A549 (cell line): ENCODE results near the gene CLCF1. TPM values are rescaled to one million over a fixed set of nuclear protein-coding genes. Genes with fewer than 3 reads are reported as not detected.
A peak's percentile ranks its signal among the peaks of the same experiment; 100 is the strongest.

Source experiments
- ATAC-seq, 2 experiments: fragments of 200-7000 bp in 1 of 2; fragments of >200 bp in 1 of 2; cut with Nextera tagmentation in 1 of 2; cut with Tn5 transposase in 1 of 2; 3 replicates each; pipeline versions ENCODE4 v1.8.0 to v1.9.1; 2018 to 2020; ENCODE audit warnings: mild to moderate bottlenecking in 1 of 2, moderate library complexity in 1 of 2
- CTCF ChIA-PET: fragments of 300-600 bp; sonication (Branson Sonifier 250); formaldehyde crosslinking; extraction: SDS; loops from one replicate; lab custom pipeline; 2021; ENCODE audit warnings: antibody characterized with exemption, inconsistent platforms; lab: Yijun Ruan, JAX
- POLR2A ChIA-PET: fragments of 350-600 bp; formaldehyde crosslinking; extraction: SDS; loops from one replicate; lab custom pipeline; 2021; ENCODE audit warnings: antibody characterized with exemption, inconsistent platforms; lab: Yijun Ruan, JAX
- DNase-seq, 2 experiments: peaks; one replicate each; pipeline versions ENCODE4 v3.0.0 to v3.0.0-alpha.2; 2011 to 2016; ENCODE audit warnings: low read depth in 1 of 2, low spot score in 1 of 2
- FAIRE-seq: peaks from 2 replicates; lab custom pipeline; 2011; peaks lifted over from hg19 to GRCh38; lab: Jason Lieb, UNC
- H3K27ac ChIP-seq, 2 experiments: fragments of >200 bp; sonication (Bioruptor Twin); formaldehyde crosslinking; 3 replicates each; pipeline ENCODE4 v1.5.1; 2016 to 2017
- H3K4me1 ChIP-seq: fragments of >200 bp; sonication (Bioruptor Twin); formaldehyde crosslinking; 3 replicates; pipeline ENCODE4 v1.6.1; 2016
- H3K4me2 ChIP-seq: fragments of >200 bp; sonication (Bioruptor Twin); formaldehyde crosslinking; 3 replicates; pipeline ENCODE4 v1.6.1; 2016
- H3K4me3 ChIP-seq: fragments of >200 bp; sonication (Bioruptor Twin); formaldehyde crosslinking; 3 replicates; pipeline ENCODE4 v1.5.1; 2016
- H3K9me3 ChIP-seq: fragments of >200 bp; sonication (Bioruptor Twin); formaldehyde crosslinking; 3 replicates; pipeline ENCODE4 v1.6.1; 2016
- BHLHE40 ChIP-seq: IDR thresholded peaks from 2 replicates; pipeline ENCODE4 v1.6.1; 2012; ENCODE audit warnings: low read depth, low read length, inconsistent platforms
- CBX8 ChIP-seq: fragments of 200-600 bp; sonication (generic); IDR thresholded peaks from 2 replicates; pipeline ENCODE4 v1.6.1; 2016
- EHF ChIP-seq: fragments of 250-450 bp; sonication (Bioruptor Pico); IDR thresholded peaks from 2 replicates; pipeline ENCODE4 v1.5.0; 2020; ENCODE audit warnings: mild to moderate bottlenecking
- EHMT2 ChIP-seq: fragments of 200-600 bp; sonication (generic); IDR thresholded peaks from 2 replicates; pipeline ENCODE4 v1.6.1; 2016; ENCODE audit warnings: antibody characterized with exemption, low read depth, mild to moderate bottlenecking, moderate library complexity
- EP300 ChIP-seq, 2 experiments: fragments of >200 bp; sonication (Bioruptor Twin); formaldehyde crosslinking; IDR thresholded peaks; 2 replicates in 1 of 2; 3 replicates in 1 of 2; pipeline ENCODE4 v1.6.1; 2016 to 2017
- FOSL2 ChIP-seq, 2 experiments: fragments of 450-650 bp in 1 of 2; fragments of >200 bp in 1 of 2; sonication (Bioruptor Twin) in 1 of 2; formaldehyde crosslinking; IDR thresholded peaks; 2 replicates each; pipeline versions ENCODE4 v1.5.0 to v1.6.1; 2016 to 2020; ENCODE audit warnings: mild to moderate bottlenecking in 1 of 2, moderate library complexity in 1 of 2
- HOXA7 ChIP-seq: fragments of 250-450 bp; sonication (Bioruptor Pico); IDR thresholded peaks from 2 replicates; pipeline ENCODE4 v1.5.0; 2020; ENCODE audit warnings: mild to moderate bottlenecking, moderate library complexity
- KDM1A ChIP-seq: fragments of 200-600 bp; sonication (generic); IDR thresholded peaks from 2 replicates; pipeline ENCODE4 v1.6.1; 2016; ENCODE audit warnings: low read depth, mild to moderate bottlenecking
- PHF8 ChIP-seq: fragments of 200-600 bp; sonication (generic); IDR thresholded peaks from 2 replicates; pipeline ENCODE4 v1.6.1; 2016; ENCODE audit warnings: low read depth, mild to moderate bottlenecking, antibody characterized with exemption, moderate library complexity, borderline replicate concordance
- POLR2A ChIP-seq: IDR thresholded peaks from 2 replicates; pipeline ENCODE4 v1.6.1; 2012; ENCODE audit warnings: mild to moderate bottlenecking, low read length
- RAD21 ChIP-seq, 2 experiments: fragments of >200 bp in 1 of 2; sonication (Bioruptor Twin) in 1 of 2; formaldehyde crosslinking in 1 of 2; IDR thresholded peaks in 1 of 2; conservative IDR thresholded peaks in 1 of 2; 2 replicates in 1 of 2; 3 replicates in 1 of 2; pipeline ENCODE4 v1.6.1; 2012 to 2018; ENCODE audit warnings: inconsistent platforms in 1 of 2
- RCOR1 ChIP-seq: fragments of 150-350 bp; IDR thresholded peaks from 2 replicates; pipeline ENCODE4 v1.6.1; 2014; ENCODE audit warnings: antibody characterized with exemption, low read length, low read depth
- RFX5 ChIP-seq: fragments of 450-650 bp; IDR thresholded peaks from 2 replicates; pipeline ENCODE4 v1.7.1; 2014; ENCODE audit warnings: antibody characterized with exemption, mild to moderate bottlenecking, moderate library complexity
- SMC3 ChIP-seq: fragments of >200 bp; sonication (Bioruptor Twin); formaldehyde crosslinking; IDR thresholded peaks from 3 replicates; pipeline ENCODE4 v1.6.1; 2018; ENCODE audit warnings: inconsistent platforms
- SREBF2 ChIP-seq: fragments of 450-650 bp; IDR thresholded peaks from 2 replicates; pipeline ENCODE4 v1.6.1; 2014; ENCODE audit warnings: mild to moderate bottlenecking, moderate library complexity
- TFCP2L1 ChIP-seq: fragments of 250-450 bp; sonication (Bioruptor Pico); IDR thresholded peaks from 2 replicates; pipeline ENCODE4 v1.5.0; 2021; ENCODE audit warnings: mild to moderate bottlenecking
- WGBS: methylation state at CpG from one replicate; pipeline ENCODE4 v1.1.6; 2017; ENCODE audit errors: missing lambda C conversion rate; 5-methylcytosine and 5-hydroxymethylcytosine counted together
- polyA plus RNA-seq, 4 experiments: library from polyadenylated mRNA; depleted of rRNA in 3 of 4; stranded (reverse); fragments of >200 nt; fragmentation: RNase III in 1 of 4; extraction: RNeasy Plus Mini Kit Qiagen cat#74134 plus additional on column Dnase treatment in 1 of 4; gene quantifications; 2 replicates in 3 of 4; 3 replicates in 1 of 4; pipeline ENCODE4 v1.2.3, GENCODE V29; 2011 to 2017
- TF ChIP-seq, protein P1 (sequence below): IDR thresholded peaks from 2 replicates; pipeline ENCODE4 v1.6.1; 2012; ENCODE audit warnings: low read depth, borderline replicate concordance
- TF ChIP-seq, protein P2 (sequence below): fragments of 250-450 bp; sonication (Bioruptor Pico); IDR thresholded peaks from 2 replicates; pipeline ENCODE4 v1.5.0; 2021; ENCODE audit warnings: mild to moderate bottlenecking, moderate library complexity, borderline replicate concordance
- TF ChIP-seq, protein P3 (sequence below): fragments of 200-600 bp; sonication (generic); IDR thresholded peaks from 2 replicates; pipeline ENCODE4 v1.6.1; 2016; ENCODE audit warnings: antibody characterized with exemption, mild to moderate bottlenecking, moderate library complexity
- TF ChIP-seq, protein P4 (sequence below): fragments of >200 bp; sonication (Bioruptor Twin); formaldehyde crosslinking; IDR thresholded peaks from 3 replicates; pipeline ENCODE4 v1.5.1; 2016

CLCF1 gene
- polyA plus RNA-seq, 2 of the 4 experiments (the other 2 are of a cell fraction), result 23.9 to 31.0 TPM

DNA sequence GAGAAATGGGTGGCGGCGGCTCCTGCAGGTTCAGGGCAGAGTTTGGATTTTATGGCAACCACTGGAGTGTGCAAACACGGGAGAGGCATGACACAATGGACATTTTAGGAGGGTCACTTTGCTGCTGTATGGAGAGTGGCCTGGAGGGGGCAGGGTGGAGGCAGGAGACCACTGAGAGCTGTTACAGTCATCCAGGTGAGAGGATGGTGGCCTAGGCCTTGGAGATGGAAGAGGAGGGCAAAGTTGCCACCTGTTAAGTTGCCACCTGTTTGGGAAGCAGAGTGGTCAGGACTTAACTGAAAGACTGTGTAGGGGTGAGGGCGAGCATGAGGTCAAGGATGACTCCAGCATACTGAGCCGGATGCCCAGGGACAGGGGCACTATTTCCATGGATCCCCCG lies 16.1 kb upstream of the CLCF1 start:
- Histone ChIP-seq H3K9me3 (no peaks in the 10 kb centered on the region), H3K4me1 (peaks cover 35% of the 10 kb centered on the region), H3K4me3 (no peak overlapping the region), H3K4me2 (no peak overlapping the region), H3K27ac (peak overlapping the region in 1 of 2 experiments; percentile 28; a peak in 1 of 6 replicates)
- POLR2A ChIA-PET, result interaction anchor here (0.9 kb wide), 1 partner anchor 35 kb away, joined by 3 read pairs; no protein-coding TSS in a partner anchor
- CTCF ChIA-PET, result interaction anchor here (0.6 to 46.2 kb wide), 11 partner anchors 3 to 128 kb away, joined by 3 to 1913 read pairs (median 3); partner anchors contain the start of genes CLCF1, POLD4, PPP1CA and RAD9A
- FAIRE-seq (no peak), DNase-seq (peak; percentile 59 to 75), ATAC-seq (peak; percentile 43 to 45; a peak in 4 of 6 replicates)
- TF ChIP-seq, protein P1, sequence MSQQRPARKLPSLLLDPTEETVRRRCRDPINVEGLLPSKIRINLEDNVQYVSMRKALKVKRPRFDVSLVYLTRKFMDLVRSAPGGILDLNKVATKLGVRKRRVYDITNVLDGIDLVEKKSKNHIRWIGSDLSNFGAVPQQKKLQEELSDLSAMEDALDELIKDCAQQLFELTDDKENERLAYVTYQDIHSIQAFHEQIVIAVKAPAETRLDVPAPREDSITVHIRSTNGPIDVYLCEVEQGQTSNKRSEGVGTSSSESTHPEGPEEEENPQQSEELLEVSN, result no peak
- TF ChIP-seq EP300 (IDR thresholded peaks at IDR 0.05) (no peak), HOXA7 (no peak), POLR2A (no peak), SMC3 (peak; percentile 41; the same call in 2 of the 3 replicates), SREBF2 (no peak), EHF (CRISPR knock-in tag) (no peak), RCOR1 (no peak), RAD21 (conservative IDR thresholded peaks at IDR 0.05 in 1 of 2, IDR thresholded peaks at IDR 0.05 in 1 of 2) (peak; percentile 46; a peak in 4 of 5 replicates), PHF8 (no peak), FOSL2 (IDR thresholded peaks at IDR 0.05) (no peak), FOSL2 (CRISPR knock-in tag; IDR thresholded peaks at IDR 0.05) (no peak), EHMT2 (no peak), CBX8 (no peak), KDM1A (no peak), BHLHE40 (no peak), TFCP2L1 (CRISPR knock-in tag) (no peak), RFX5 (no peak)
- TF ChIP-seq, protein P2, sequence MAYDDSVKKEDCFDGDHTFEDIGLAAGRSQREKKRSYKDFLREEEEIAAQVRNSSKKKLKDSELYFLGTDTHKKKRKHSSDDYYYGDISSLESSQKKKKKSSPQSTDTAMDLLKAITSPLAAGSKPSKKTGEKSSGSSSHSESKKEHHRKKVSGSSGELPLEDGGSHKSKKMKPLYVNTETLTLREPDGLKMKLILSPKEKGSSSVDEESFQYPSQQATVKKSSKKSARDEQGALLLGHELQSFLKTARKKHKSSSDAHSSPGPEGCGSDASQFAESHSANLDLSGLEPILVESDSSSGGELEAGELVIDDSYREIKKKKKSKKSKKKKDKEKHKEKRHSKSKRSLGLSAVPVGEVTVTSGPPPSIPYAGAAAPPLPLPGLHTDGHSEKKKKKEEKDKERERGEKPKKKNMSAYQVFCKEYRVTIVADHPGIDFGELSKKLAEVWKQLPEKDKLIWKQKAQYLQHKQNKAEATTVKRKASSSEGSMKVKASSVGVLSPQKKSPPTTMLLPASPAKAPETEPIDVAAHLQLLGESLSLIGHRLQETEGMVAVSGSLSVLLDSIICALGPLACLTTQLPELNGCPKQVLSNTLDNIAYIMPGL (CRISPR knock-in tag), result no peak
- TF ChIP-seq, protein P3, sequence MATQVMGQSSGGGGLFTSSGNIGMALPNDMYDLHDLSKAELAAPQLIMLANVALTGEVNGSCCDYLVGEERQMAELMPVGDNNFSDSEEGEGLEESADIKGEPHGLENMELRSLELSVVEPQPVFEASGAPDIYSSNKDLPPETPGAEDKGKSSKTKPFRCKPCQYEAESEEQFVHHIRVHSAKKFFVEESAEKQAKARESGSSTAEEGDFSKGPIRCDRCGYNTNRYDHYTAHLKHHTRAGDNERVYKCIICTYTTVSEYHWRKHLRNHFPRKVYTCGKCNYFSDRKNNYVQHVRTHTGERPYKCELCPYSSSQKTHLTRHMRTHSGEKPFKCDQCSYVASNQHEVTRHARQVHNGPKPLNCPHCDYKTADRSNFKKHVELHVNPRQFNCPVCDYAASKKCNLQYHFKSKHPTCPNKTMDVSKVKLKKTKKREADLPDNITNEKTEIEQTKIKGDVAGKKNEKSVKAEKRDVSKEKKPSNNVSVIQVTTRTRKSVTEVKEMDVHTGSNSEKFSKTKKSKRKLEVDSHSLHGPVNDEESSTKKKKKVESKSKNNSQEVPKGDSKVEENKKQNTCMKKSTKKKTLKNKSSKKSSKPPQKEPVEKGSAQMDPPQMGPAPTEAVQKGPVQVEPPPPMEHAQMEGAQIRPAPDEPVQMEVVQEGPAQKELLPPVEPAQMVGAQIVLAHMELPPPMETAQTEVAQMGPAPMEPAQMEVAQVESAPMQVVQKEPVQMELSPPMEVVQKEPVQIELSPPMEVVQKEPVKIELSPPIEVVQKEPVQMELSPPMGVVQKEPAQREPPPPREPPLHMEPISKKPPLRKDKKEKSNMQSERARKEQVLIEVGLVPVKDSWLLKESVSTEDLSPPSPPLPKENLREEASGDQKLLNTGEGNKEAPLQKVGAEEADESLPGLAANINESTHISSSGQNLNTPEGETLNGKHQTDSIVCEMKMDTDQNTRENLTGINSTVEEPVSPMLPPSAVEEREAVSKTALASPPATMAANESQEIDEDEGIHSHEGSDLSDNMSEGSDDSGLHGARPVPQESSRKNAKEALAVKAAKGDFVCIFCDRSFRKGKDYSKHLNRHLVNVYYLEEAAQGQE, result no peak
- TF ChIP-seq, protein P4, sequence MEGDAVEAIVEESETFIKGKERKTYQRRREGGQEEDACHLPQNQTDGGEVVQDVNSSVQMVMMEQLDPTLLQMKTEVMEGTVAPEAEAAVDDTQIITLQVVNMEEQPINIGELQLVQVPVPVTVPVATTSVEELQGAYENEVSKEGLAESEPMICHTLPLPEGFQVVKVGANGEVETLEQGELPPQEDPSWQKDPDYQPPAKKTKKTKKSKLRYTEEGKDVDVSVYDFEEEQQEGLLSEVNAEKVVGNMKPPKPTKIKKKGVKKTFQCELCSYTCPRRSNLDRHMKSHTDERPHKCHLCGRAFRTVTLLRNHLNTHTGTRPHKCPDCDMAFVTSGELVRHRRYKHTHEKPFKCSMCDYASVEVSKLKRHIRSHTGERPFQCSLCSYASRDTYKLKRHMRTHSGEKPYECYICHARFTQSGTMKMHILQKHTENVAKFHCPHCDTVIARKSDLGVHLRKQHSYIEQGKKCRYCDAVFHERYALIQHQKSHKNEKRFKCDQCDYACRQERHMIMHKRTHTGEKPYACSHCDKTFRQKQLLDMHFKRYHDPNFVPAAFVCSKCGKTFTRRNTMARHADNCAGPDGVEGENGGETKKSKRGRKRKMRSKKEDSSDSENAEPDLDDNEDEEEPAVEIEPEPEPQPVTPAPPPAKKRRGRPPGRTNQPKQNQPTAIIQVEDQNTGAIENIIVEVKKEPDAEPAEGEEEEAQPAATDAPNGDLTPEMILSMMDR, result peak; percentile 47
- WGBS, result 80% methylated on average over 6 of the region's 6 CpGs
